GM19455 (cell line): ENCODE measurements around the gene MRPS9.

Experiments used
- ATAC-seq: cut with Tn5 transposase; IDR thresholded peaks from one replicate; pipeline ENCODE4 v1.9.1; 2021; ENCODE audit not compliant: unreplicated experiment

The MRPS9 gene

GRCh38 chr2:105118960-105119359 is 81.1 kb downstream of the MRPS9 start:
- no peak for ATAC-seq

GRCh38 chr2:105121434-105121833 is 83.6 kb downstream of the MRPS9 start:
- no peak for ATAC-seq

GRCh38 chr2:105125428-105125827 is 87.6 kb downstream of the MRPS9 start:
- no peak for ATAC-seq

DNA sequence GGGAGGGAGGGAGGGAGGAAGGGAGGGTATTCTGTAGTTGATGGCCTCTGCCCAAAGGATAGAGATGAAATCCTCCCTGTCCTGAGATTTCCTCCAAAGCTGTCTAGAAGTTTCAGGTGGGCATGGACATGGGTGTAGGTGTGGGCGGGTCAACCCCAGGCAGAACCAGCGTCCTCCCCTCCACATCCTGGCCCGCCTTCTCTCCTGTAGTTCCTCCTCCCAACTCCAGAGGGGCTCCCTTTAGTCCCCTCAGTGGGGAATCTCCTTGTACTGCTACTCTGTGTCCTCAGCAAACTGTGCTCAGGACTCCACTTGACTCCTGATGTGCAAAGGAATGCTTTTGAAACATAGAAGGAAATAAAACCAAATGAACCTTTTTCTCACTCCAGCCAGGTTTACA is 88.1 kb downstream of the MRPS9 start:
- no peak for ATAC-seq

- no peak for ATAC-seq
These were observed 88.5 kb downstream of the MRPS9 start for GRCh38 chr2:105126336-105126735.

- no peak for ATAC-seq
These were observed 89.5 kb downstream of the MRPS9 start for GRCh38 chr2:105127289-105127915.

DNA sequence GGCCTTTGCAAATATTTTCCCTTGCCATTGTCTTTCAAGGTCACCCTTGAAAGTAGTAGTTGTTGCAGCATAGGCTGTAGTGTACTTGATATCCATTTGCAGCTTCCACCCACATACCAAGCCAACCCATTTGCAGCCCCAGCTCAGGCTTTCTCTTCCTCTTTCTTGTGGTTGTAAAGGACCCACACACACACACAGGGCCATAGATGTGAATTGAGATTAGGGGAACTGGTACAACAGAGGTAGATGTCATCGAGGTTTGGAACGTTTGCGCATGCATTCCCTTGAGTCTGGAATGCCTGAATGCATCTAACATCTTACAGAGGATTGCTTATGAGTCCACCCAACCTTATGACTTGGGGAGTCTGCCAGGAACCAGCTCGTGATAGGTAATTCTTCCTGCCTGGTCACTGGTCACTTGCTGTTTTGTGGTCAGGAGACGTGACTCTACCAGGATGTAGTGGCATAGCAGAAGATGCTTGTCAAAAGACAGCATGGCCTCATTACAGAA is 91.9 kb downstream of the MRPS9 start:
- peak; percentile 85 for ATAC-seq

DNA sequence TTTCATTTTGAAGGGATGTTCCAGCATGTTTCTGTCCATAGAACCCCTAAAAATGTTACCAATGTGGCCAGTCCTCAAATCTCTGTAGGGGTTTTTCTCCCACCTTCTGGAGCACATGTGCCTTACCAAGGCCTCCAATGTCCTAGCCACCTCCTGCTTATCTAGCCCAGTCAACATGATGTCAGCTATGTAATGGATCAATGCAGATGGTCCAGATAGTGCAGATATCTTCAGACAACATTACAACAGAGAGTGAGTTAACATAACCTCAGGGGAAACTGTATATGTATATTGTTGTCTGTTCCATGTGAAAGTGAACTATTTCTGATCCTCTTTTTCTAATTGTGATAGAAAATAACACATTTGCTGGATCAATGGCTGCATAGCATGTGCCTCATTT is 92.7 kb downstream of the MRPS9 start:
- no peak for ATAC-seq

DNA sequence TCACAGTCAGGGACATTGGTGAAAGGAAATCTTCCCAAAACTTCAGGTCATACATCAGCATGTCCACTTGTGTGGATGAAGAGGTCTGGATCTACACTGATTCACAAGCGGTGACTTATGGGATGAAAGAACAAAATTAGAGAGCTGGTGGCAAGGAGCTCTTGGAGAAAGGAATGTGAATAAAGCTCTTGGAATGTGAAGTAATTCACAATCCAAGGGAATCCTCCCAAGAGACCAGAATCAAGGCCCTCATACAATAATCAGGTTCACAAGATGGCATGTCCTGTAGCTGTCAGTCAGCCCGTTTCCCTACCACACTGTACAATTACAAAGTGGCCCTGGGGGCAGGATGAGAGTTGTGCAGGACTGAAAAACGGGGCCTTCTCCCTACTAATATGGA is 96.2 kb downstream of the MRPS9 start:
- ATAC-seq: no peak

GRCh38 chr2:105135436-105135835 is 97.6 kb downstream of the MRPS9 start:
- ATAC-seq: no peak

- no peak for ATAC-seq
These were observed 98.5 kb downstream of the MRPS9 start for GRCh38 chr2:105136394-105136793.

GRCh38 chr2:105138643-105139042 is 100.8 kb downstream of the MRPS9 start:
- no peak for ATAC-seq

GRCh38 chr2:105139556-105140239 is 101.8 kb downstream of the MRPS9 start:
- no peak for ATAC-seq

GRCh38 chr2:105140240-105140568 is 102.3 kb downstream of the MRPS9 start:
- no peak for ATAC-seq

DNA sequence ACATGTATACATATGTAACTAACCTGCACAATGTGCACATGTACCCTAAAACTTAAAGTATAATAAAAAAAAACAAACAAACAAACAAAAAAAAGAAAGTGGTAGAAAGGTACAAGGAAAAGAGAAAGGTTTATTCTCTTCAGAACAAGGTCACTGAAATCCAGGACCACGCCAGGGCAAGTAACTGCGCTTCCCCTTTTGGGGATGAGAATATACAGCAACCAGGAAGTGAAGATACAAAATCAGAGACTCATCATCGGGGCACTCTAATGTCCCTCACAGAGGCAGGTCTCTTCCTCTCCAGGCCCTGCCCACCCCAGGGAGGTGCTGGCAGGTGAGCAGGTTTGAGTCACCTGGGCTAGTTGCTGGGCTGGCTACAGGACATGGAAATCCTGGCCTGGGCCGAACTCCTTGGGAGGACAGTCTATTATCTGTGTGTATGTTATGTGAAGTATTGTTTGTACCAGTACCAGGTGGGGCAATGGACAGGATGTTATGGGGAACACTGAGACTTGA is 103.3 kb downstream of the MRPS9 start:
- ATAC-seq: no peak

DNA sequence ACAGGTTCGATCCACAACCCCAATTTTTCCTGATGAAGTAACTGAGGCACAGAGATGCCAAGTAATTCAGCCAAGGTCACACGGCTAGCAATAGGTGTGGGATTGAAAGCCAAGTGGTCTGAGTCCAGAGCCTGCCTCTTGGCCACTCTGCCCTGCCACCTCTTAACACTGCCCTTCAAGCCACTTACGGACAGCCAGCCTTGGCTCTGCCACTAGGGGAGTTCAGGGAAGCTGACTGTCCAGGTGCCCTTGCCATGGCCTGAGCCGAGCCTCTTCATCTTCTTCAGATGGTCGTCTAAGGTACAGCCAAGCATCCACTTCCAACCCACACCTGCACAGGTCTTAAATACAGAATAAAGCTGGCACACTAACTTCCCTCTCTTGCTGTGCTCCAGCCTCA is 104.4 kb downstream of the MRPS9 start:
- ATAC-seq: no peak

DNA sequence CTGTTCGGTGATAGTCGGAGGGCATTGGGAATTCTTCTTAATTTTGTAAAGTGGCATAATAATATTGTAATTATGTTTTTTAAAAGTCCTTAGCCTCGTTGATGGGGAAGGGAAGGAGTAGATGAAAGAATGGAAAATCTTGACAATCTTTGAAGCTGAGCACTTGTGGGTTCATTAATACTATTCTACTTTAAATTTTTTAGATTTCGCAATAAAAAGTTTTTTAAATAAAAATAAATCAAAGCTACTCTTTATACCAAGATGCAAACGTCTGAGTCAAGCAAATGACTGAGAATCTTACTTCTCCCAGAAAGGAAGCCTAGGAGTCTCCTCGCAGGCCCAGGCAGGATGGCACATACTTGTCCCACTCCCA is 105.2 kb downstream of the MRPS9 start:
- ATAC-seq: no peak

DNA sequence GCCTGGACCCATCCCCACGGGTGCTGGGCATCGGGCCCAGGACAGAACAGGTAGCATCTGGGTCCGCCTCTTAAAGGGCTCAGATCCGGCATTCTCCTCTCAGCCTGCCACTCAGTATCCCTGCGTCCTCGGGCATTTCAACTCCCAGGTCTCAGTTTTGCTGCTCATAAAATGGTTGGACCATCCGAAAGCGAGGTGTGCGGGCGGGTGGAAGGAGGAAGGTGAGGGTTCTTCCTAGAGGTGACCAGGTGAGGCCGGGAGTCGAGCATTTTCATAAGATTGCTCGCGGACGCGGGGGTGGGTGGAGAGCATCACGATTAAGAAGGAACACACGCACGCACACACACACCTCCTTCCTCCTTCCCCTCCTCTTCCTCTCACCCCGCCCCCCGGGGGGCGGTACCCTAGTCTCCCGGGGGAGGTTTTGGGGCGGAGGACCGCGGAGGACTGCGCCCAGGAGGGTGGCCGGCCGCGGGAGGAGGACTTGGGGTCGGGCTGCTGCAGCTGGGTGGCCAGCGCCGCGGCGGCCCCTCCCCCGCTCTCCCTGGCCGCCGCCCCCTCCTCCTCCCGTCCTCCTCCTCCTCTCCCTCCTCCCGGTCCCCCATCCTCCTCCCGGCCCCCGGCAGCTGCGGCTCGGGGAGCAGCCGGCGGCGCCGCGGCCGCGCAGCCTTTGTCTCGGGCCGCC is 105.7 kb downstream of the MRPS9 start:
- ATAC-seq: no peak

DNA sequence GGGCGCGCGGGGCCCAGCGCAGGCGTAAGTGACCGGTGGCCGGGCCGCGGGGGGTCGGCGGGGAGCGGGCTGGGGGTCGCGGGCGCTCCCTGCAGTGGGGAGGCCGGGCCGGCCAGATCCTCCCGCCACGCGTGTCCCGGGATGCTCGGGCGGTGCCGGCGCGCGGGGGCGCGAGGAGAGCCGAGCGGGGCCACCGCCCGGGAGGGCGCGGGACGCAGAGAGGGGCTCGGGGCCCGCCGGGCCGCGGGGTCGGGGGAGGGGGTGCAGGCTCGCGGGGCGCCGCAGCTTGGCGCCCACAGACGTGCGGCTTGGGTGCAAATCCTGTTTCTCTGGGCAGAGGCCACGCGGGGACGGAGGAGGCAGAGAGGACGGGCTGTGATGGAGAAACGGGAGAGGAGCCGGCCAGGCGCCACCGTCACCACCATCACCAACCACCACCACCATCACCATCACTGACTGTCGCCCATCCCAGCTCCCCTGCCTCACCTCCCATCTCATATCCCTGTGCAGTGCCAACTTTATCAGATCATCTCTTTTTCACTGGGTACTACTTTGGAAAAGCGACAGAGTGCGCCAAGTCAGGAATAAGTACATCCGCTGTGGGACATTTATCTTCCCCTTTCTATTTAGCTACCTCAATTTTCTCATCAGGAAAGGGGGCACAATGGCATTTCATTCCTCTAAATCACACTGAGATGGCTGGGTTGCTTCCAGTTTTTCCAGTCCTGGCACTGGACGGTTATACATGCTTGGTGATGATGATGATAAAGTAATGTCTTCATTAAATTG is 106.5 kb downstream of the MRPS9 start:
- no peak for ATAC-seq

- ATAC-seq: no peak
These were observed 107.1 kb downstream of the MRPS9 start for GRCh38 chr2:105144941-105145300.

DNA sequence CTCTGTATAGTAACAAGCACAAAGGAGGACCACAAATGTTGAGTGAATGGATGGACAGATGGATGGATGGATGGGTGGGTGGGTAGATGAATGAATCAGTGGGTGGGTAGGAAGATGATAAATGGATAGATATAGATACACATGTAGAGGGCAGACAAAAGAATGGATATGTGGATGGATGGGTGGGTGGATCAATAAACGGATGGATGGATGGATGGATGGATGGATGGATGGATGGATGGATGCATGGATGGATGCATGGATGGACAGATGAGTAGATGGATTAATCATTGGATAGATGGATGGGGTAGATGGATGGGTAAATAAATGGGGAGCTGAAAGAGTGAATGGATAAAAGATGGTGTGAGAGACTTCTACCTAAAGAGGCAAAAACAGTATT is 111.4 kb downstream of the MRPS9 start:
- ATAC-seq: no peak
